ENCODE data around the gene SRCAP. TPM values are rescaled to one million over a fixed set of nuclear protein-coding genes. Genes with fewer than 3 reads are reported as not detected.

SRCAP gene
- polyA plus RNA-seq, 1 of the 3 experiments (the other 2 are of a cell fraction): 5.6 TPM

- Histone ChIP-seq H2AFZ (ENCODE audit: low read depth) (no peak overlapping the region), H3K4me2 (no peak overlapping the region), H3K9ac (no peak overlapping the region), H3K36me3 (replicated peaks in 1 of 2; ENCODE audit: control insufficient read depth in 1 of 2, insufficient read depth in 2 of 2, low read length in 1 of 2) (peaks cover 58 to 79% of the 10 kb centered on the region in 2 experiments), H3F3A (replicated peaks; ENCODE audit: insufficient read depth) (peaks cover 14% of the 10 kb centered on the region), H4K20me1 (ENCODE audit: insufficient read depth) (no peaks in the 10 kb centered on the region), H3K4me3 (ENCODE audit: low read depth in 2 of 2, low read length in 1 of 2) (no peak overlapping the region), H3K4me1 (ENCODE audit: control insufficient read depth in 1 of 2, insufficient read depth in 2 of 2, low read depth in 1 of 2, low read length in 1 of 2) (no peaks in the 10 kb centered on the region), H3K79me2 (ENCODE audit: insufficient read depth) (peaks cover 29% of the 10 kb centered on the region), H3K9me2 (no peaks in the 10 kb centered on the region), H3K27me3 (ENCODE audit: insufficient read depth) (no peaks in the 10 kb centered on the region), H3K9me3 (no peaks in the 10 kb centered on the region), H3K27ac (ENCODE audit: low read depth in 2 of 2, low read length in 1 of 2) (no peak overlapping the region)
- TF ChIP-seq EP300 (IDR thresholded peaks at IDR 0.05; ENCODE audit: borderline replicate concordance in 1 of 2, low read depth in 1 of 2, low read length in 1 of 2) (no peak), POLR2AphosphoS5 (IDR thresholded peaks at IDR 0.05; ENCODE audit: low read depth, low read length) (no peak), RCOR1 (IDR thresholded peaks at IDR 0.05; ENCODE audit: low read length) (no peak), NRF1 (IDR thresholded peaks at IDR 0.05; ENCODE audit: low read depth, low read length) (no peak), EZH2phosphoT487 (IDR thresholded peaks at IDR 0.05; ENCODE audit: borderline replicate concordance, low read depth) (no peak), RXRA (IDR thresholded peaks at IDR 0.05; ENCODE audit: borderline replicate concordance, low read depth) (no peak)
- CTCF ChIA-PET: interaction anchor here (0.9 to 1.6 kb wide), 2 partner anchors 9 to 19 kb away, joined by 3 to 5 read pairs; partner anchors contain the start of gene PHKG2
- POLR2A ChIA-PET: interaction anchor here (0.6 to 1.7 kb wide), 3 partner anchors 17 to 54 kb away, joined by 3 to 6 read pairs (median 4); partner anchors contain the start of gene PHKG2
- 96% methylated on average over 15 of the region's 17 CpGs for WGBS (ENCODE audit: low lambda C conversion rate)
- DNase-seq: no peak
Observed at GRCh38 chr16:30728899-30729672, 30.1 kb downstream of the SRCAP start.

GRCh38 chr16:30731411-30731810 is 32.4 kb downstream of the SRCAP start:
- CTCF ChIA-PET: interaction anchor here (1.3 kb wide), 1 partner anchor 38 kb away, joined by 4 read pairs; no protein-coding TSS in a partner anchor
- H3K9ac ChIP-seq: no peak overlapping the region
- DNase-seq: no peak

More at GRCh38 chr16:30731411-30731810, 32.4 kb downstream of the SRCAP start:
- Histone ChIP-seq H3K27me3 (ENCODE audit: insufficient read depth) (no peaks in the 10 kb centered on the region), H3K4me1 (ENCODE audit: control insufficient read depth in 1 of 2, insufficient read depth in 2 of 2, low read depth in 1 of 2, low read length in 1 of 2) (no peaks in the 10 kb centered on the region), H3K27ac (ENCODE audit: low read depth in 2 of 2, low read length in 1 of 2) (no peak overlapping the region), H3K9me3 (no peaks in the 10 kb centered on the region), H2AFZ (ENCODE audit: low read depth) (no peak overlapping the region), H3F3A (replicated peaks; ENCODE audit: insufficient read depth) (peaks cover 10% of the 10 kb centered on the region), H4K20me1 (ENCODE audit: insufficient read depth) (no peaks in the 10 kb centered on the region), H3K4me2 (no peak overlapping the region), H3K36me3 (replicated peaks in 1 of 2; ENCODE audit: control insufficient read depth in 1 of 2, insufficient read depth in 2 of 2, low read length in 1 of 2) (peaks cover 52 to 77% of the 10 kb centered on the region in 2 experiments), H3K4me3 (ENCODE audit: low read depth in 2 of 2, low read length in 1 of 2) (no peak overlapping the region), H3K9me2 (no peaks in the 10 kb centered on the region), H3K79me2 (ENCODE audit: insufficient read depth) (peaks cover 23% of the 10 kb centered on the region)
- 87% methylated on average over 3 of the region's 3 CpGs for WGBS (ENCODE audit: low lambda C conversion rate)
- no peak for TF ChIP-seq TAF1 (IDR thresholded peaks at IDR 0.05; ENCODE audit: borderline replicate concordance, low read depth, low read length)
- TF ChIP-seq YY1 (IDR thresholded peaks at IDR 0.05; ENCODE audit: low read depth): no peak
- TF ChIP-seq, protein P1, sequence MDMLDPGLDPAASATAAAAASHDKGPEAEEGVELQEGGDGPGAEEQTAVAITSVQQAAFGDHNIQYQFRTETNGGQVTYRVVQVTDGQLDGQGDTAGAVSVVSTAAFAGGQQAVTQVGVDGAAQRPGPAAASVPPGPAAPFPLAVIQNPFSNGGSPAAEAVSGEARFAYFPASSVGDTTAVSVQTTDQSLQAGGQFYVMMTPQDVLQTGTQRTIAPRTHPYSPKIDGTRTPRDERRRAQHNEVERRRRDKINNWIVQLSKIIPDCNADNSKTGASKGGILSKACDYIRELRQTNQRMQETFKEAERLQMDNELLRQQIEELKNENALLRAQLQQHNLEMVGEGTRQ (IDR thresholded peaks at IDR 0.05; ENCODE audit: borderline replicate concordance, low read depth, low read length): no peak
- no peak for TF ChIP-seq MEF2A (IDR thresholded peaks at IDR 0.05; ENCODE audit: borderline replicate concordance, low read depth)
- no peak for TF ChIP-seq FOXM1 (IDR thresholded peaks at IDR 0.05; ENCODE audit: low read depth)
- TF ChIP-seq FOSL2 (IDR thresholded peaks at IDR 0.05; ENCODE audit: borderline replicate concordance, low read depth): peak; percentile 6; the same call in 1 of the 2 replicates
- TF ChIP-seq, protein P2, sequence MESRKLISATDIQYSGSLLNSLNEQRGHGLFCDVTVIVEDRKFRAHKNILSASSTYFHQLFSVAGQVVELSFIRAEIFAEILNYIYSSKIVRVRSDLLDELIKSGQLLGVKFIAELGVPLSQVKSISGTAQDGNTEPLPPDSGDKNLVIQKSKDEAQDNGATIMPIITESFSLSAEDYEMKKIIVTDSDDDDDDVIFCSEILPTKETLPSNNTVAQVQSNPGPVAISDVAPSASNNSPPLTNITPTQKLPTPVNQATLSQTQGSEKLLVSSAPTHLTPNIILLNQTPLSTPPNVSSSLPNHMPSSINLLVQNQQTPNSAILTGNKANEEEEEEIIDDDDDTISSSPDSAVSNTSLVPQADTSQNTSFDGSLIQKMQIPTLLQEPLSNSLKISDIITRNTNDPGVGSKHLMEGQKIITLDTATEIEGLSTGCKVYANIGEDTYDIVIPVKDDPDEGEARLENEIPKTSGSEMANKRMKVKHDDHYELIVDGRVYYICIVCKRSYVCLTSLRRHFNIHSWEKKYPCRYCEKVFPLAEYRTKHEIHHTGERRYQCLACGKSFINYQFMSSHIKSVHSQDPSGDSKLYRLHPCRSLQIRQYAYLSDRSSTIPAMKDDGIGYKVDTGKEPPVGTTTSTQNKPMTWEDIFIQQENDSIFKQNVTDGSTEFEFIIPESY (IDR thresholded peaks at IDR 0.05; ENCODE audit: borderline replicate concordance, low read depth): no peak
- POLR2A ChIA-PET: no interaction called here
